Keratinocyte (primary cell): ENCODE results near the gene SOWAHB.

Source experiments
- EZH2 ChIP-seq: IDR thresholded peaks from one replicate; pipeline ENCODE4 v1.6.1; 2012; ENCODE audit warnings: inconsistent platforms, mild to moderate bottlenecking, low read length, moderate library complexity
- TF ChIP-seq, protein P1 (sequence below), 3 experiments: IDR thresholded peaks in 1 of 3; conservative IDR thresholded peaks in 1 of 3; optimal IDR thresholded peaks in 1 of 3; 2 replicates in 2 of 3; 3 replicates in 1 of 3; pipeline versions ENCODE3 to v1.5.1; 2011; ENCODE audit warnings: low read length in 3 of 3, mild to moderate bottlenecking in 3 of 3, moderate library complexity in 2 of 3, control low read depth in 1 of 3, inconsistent platforms in 1 of 3; ENCODE audit not compliant: insufficient read depth in 2 of 3; ENCODE audit errors: extremely low read depth in 1 of 3

DNA sequence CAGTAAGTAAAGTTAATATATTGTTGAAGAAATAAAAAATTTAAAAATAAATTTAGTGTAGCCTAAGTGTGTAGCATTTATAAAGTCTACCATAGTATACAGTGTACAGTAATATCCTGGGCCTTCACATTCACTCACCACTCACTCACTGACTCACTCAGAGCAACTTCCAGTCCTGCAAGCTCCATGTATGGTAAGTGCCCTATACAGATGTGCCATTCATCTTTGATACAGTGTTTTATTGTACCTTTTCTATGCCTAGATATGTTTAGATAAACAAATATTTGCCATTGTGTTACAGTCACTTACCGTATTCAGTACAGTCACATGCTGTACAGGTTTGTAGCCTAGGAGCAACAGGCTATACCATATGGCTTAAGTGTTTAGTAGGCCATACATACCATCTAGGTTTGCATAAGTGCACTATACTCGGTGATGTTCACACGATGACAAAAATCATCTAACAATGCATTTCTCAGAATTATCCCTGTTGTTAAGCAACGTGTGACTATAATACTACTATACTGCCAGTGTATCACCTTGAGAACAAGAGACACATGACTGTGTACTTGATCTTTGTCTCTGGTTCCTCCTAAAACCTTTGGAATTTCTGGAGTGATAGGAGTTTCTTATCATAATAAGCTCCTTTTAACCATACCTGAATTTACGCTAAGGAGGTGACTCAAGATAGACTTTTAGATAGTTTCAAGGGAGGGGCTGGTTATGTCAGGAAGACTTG lies 25.8 kb upstream of the SOWAHB start:
- TF ChIP-seq, protein P1, sequence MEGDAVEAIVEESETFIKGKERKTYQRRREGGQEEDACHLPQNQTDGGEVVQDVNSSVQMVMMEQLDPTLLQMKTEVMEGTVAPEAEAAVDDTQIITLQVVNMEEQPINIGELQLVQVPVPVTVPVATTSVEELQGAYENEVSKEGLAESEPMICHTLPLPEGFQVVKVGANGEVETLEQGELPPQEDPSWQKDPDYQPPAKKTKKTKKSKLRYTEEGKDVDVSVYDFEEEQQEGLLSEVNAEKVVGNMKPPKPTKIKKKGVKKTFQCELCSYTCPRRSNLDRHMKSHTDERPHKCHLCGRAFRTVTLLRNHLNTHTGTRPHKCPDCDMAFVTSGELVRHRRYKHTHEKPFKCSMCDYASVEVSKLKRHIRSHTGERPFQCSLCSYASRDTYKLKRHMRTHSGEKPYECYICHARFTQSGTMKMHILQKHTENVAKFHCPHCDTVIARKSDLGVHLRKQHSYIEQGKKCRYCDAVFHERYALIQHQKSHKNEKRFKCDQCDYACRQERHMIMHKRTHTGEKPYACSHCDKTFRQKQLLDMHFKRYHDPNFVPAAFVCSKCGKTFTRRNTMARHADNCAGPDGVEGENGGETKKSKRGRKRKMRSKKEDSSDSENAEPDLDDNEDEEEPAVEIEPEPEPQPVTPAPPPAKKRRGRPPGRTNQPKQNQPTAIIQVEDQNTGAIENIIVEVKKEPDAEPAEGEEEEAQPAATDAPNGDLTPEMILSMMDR (optimal IDR thresholded peaks at IDR 0.05 in 1 of 3, IDR thresholded peaks at IDR 0.05 in 1 of 3, conservative IDR thresholded peaks at IDR 0.05 in 1 of 3; ENCODE audit: extremely low read depth in 1 of 3, insufficient read depth in 2 of 3, low read length in 3 of 3) = no peak
- no peak for TF ChIP-seq EZH2
